SK-N-SH (cell line): Measurements from ENCODE around the gene PIR. TPM values are rescaled to one million over a fixed set of nuclear protein-coding genes. Genes with fewer than 3 reads are reported as not detected.

ENCODE experiments used
- CTCF ChIA-PET: fragments of 300-600, 350-600 bp; formaldehyde crosslinking; extraction: SDS; loops from one replicate; lab custom pipeline; 2021; lab: Yijun Ruan, JAX
- POLR2A ChIA-PET: fragments of 350-600 bp; sonication (Branson Sonifier 250); formaldehyde crosslinking; extraction: SDS; loops from one replicate; lab custom pipeline; 2020; ENCODE audit warnings: antibody characterized with exemption, inconsistent platforms; lab: Yijun Ruan, JAX
- DNase-seq: peaks from one replicate; pipeline ENCODE4 v3.0.0; 2012
- H2AFZ ChIP-seq: fragments of 200-600 bp; sonication (generic); 2 replicates; pipeline ENCODE4 v1.8.1; 2016; ENCODE audit warnings: antibody characterized with exemption, mild to moderate bottlenecking, low read depth
- H3F3A ChIP-seq: fragments of 200-600 bp; sonication (generic); replicated peaks from 2 replicates; pipeline ENCODE3; 2016; ENCODE audit warnings: antibody characterized with exemption, mild to moderate bottlenecking; ENCODE audit not compliant: insufficient read depth
- H3K27ac ChIP-seq, 2 experiments: fragments of 200-500 bp in 1 of 2; fragments of 200-600 bp in 1 of 2; sonication (Bioruptor generic) in 1 of 2; sonication (generic), shearing (Covaris generic) in 1 of 2; 2 replicates each; pipeline versions ENCODE4 v1.5.1 to v1.6.1; 2014 to 2016; ENCODE audit warnings: low read depth in 2 of 2, inconsistent platforms in 1 of 2, low read length in 1 of 2, mild to moderate bottlenecking in 1 of 2, mixed read lengths in 1 of 2
- H3K27me3 ChIP-seq: fragments of 200-600 bp; sonication (generic), shearing (Covaris generic); 2 replicates; pipeline ENCODE4 v1.6.1; 2016; ENCODE audit warnings: mixed run types; ENCODE audit not compliant: insufficient read depth
- H3K36me3 ChIP-seq, 2 experiments: fragments of 200-500 bp in 1 of 2; fragments of 200-600 bp in 1 of 2; sonication (Bioruptor generic) in 1 of 2; sonication (generic) in 1 of 2; replicated peaks in 1 of 2; 2 replicates each; pipeline versions ENCODE3 to v1.5.1; 2014 to 2016; ENCODE audit warnings: low read length in 1 of 2, mild to moderate bottlenecking in 1 of 2; ENCODE audit not compliant: insufficient read depth in 2 of 2, control insufficient read depth in 1 of 2
- H3K4me1 ChIP-seq, 2 experiments: fragments of 200-500 bp in 1 of 2; fragments of 200-600 bp in 1 of 2; sonication (Bioruptor generic) in 1 of 2; sonication (generic), shearing (Covaris generic) in 1 of 2; 2 replicates each; pipeline versions ENCODE4 v1.5.1 to v1.6.1; 2014 to 2016; ENCODE audit warnings: low read depth in 1 of 2, low read length in 1 of 2, mixed run types in 1 of 2; ENCODE audit not compliant: insufficient read depth in 2 of 2, control insufficient read depth in 1 of 2
- H3K4me2 ChIP-seq: fragments of 200-600 bp; sonication (generic), shearing (Covaris generic); 2 replicates; pipeline ENCODE4 v1.6.1; 2017; ENCODE audit warnings: mixed run types
- H3K4me3 ChIP-seq, 2 experiments: fragments of 200-500 bp in 1 of 2; fragments of 200-600 bp in 1 of 2; sonication (Bioruptor generic) in 1 of 2; sonication (generic), shearing (Covaris generic) in 1 of 2; 2 replicates each; pipeline versions ENCODE4 v1.5.1 to v1.8.1; 2014 to 2016; ENCODE audit warnings: low read depth in 2 of 2, inconsistent platforms in 1 of 2, low read length in 1 of 2, mild to moderate bottlenecking in 1 of 2, mixed read lengths in 1 of 2, moderate library complexity in 1 of 2
- H3K79me2 ChIP-seq: fragments of 200-600 bp; sonication (generic); 2 replicates; pipeline ENCODE4 v1.8.1; 2017; ENCODE audit warnings: mild to moderate bottlenecking; ENCODE audit not compliant: insufficient read depth
- H3K9ac ChIP-seq: fragments of 200-600 bp; sonication (generic); 2 replicates; pipeline ENCODE4 v1.6.1; 2017; ENCODE audit warnings: mixed run types
- H3K9me2 ChIP-seq: fragments of 200-600 bp; sonication (generic); 2 replicates; pipeline ENCODE4 v1.6.1; 2017; ENCODE audit warnings: mixed run types
- H3K9me3 ChIP-seq: fragments of 200-600 bp; sonication (generic); 2 replicates; pipeline ENCODE4 v1.6.1; 2017; ENCODE audit warnings: mixed run types, mild to moderate bottlenecking, moderate library complexity
- H4K20me1 ChIP-seq: fragments of 200-600 bp; sonication (generic); 2 replicates; pipeline ENCODE4 v1.6.1; 2017; ENCODE audit warnings: mild to moderate bottlenecking, mixed run types; ENCODE audit not compliant: insufficient read depth
- ELF1 ChIP-seq: IDR thresholded peaks from 2 replicates; pipeline ENCODE4 v1.4.0; 2012
- EP300 ChIP-seq, 2 experiments: IDR thresholded peaks; 2 replicates each; pipeline versions ENCODE4 v1.4.0 to v1.6.1; 2012; ENCODE audit warnings: borderline replicate concordance in 1 of 2, low read depth in 1 of 2, low read length in 1 of 2
- FOXJ3 ChIP-seq: sonication (generic); formaldehyde crosslinking; IDR thresholded peaks from 2 replicates; pipeline ENCODE4 v1.5.1; 2020; ENCODE audit warnings: mild to moderate bottlenecking, missing genetic modification reagents
- FOXM1 ChIP-seq: IDR thresholded peaks from 2 replicates; pipeline ENCODE4 v1.4.0; 2012; ENCODE audit warnings: low read depth, mild to moderate bottlenecking
- GABPA ChIP-seq: IDR thresholded peaks from 2 replicates; pipeline ENCODE4 v1.4.0; 2012; ENCODE audit warnings: low read depth, mild to moderate bottlenecking
- IRF3 ChIP-seq: fragments of 150-350 bp; IDR thresholded peaks from 2 replicates; pipeline ENCODE4 v1.6.1; 2016; ENCODE audit warnings: mild to moderate bottlenecking, low read depth, low read length
- MEF2A ChIP-seq: IDR thresholded peaks from 2 replicates; pipeline ENCODE4 v1.4.0; 2012; ENCODE audit warnings: low read depth, borderline replicate concordance
- NFIC ChIP-seq: IDR thresholded peaks from 2 replicates; pipeline ENCODE4 v1.4.0; 2012; ENCODE audit warnings: borderline replicate concordance
- RXRA ChIP-seq: IDR thresholded peaks from 2 replicates; pipeline ENCODE4 v1.4.0; 2012; ENCODE audit warnings: low read depth, mild to moderate bottlenecking, borderline replicate concordance
- SIN3A ChIP-seq: IDR thresholded peaks from 2 replicates; pipeline ENCODE4 v1.6.1; 2012; ENCODE audit warnings: low read depth, mild to moderate bottlenecking, low read length, moderate library complexity, borderline replicate concordance
- SMC3 ChIP-seq: IDR thresholded peaks from 2 replicates; pipeline ENCODE4 v1.6.1; 2012; ENCODE audit warnings: low read depth, low read length, improper control_type of control experiment
- TCF12 ChIP-seq: IDR thresholded peaks from 2 replicates; pipeline ENCODE4 v1.4.0; 2012
- WGBS: methylation state at CpG from one replicate; pipeline ENCODE4 v1.1.6; 2017; ENCODE audit warnings: low lambda C conversion rate; 5-methylcytosine and 5-hydroxymethylcytosine counted together
- polyA plus RNA-seq, 3 experiments: library from polyadenylated mRNA; depleted of rRNA; stranded (reverse); fragments of >200 nt; gene quantifications; 2 replicates each; pipeline ENCODE4 v1.2.3, GENCODE V29; 2012
- TF ChIP-seq, protein P1 (sequence below): fragments of 200-600 bp; sonication (generic); IDR thresholded peaks from 2 replicates; pipeline ENCODE4 v1.6.1; 2017; ENCODE audit warnings: antibody characterized with exemption, mild to moderate bottlenecking, moderate library complexity

PIR gene
- polyA plus RNA-seq, 1 of the 3 experiments (the other 2 are of a cell fraction): 12.3 TPM

DNA sequence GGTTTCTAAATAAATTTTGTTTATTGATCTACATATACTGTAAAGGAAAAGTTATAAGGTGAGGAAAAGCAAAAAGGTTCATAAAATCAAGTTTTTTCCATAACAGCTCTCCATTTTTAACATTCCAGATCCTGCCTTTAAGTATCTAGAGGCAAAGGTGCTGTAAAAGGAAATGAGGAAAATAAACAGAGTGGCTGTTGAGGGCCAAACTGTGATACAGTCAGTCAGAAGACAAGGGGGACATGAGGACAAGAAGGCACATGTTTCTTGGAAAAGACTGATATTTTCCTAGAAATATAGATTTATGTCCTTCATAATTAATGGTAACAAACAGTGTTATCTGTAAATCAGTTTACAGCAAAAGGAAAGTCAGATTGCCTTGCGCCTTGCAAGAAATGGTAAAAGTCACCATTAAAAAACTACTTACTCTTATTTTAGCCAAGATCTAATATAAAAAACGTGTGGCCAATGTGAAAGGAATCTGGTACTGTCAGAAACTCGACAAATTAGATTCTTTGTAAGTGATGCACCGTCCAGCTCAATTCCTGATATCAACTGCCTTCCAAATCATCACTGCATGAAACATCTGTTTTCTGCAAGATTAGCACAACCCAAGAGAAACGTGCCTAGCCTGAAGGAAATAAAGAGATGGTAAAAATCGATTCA is 75.0 kb downstream of the PIR start (continued):
- no peak for TF ChIP-seq IRF3
- peak; percentile 45; the same call in 1 of the 2 replicates for TF ChIP-seq MEF2A
- TF ChIP-seq EP300 (IDR thresholded peaks at IDR 0.05; ENCODE audit: borderline replicate concordance in 1 of 2, low read depth in 1 of 2, low read length in 1 of 2): peak in 1 of 2 experiments; percentile 92; a peak in 3 of 4 replicates
- TF ChIP-seq, all 33 proteins: peak for 17

GRCh38 chrX:15416133-15416993 is 76.8 kb downstream of the PIR start:
- no peak for DNase-seq

DNA sequence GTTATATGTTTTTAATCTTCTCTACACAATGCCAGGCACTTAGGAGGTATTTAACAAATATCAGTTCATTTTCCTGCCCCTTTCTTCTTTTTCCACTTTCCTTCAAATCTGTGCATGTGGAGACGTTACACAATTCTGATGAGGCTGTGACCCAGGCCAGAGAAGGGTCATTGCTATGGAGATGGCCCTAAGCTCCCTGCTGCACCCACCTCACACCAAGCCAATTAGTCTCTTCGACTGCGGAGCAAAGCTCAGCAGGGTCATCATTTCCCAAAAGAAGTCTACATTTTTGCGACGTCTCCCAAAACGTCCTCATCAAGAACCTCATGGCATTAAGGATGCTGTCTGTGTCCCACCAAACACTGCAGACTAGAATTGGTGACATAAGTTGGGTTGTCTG is 80.0 kb downstream of the PIR start:
- POLR2A ChIA-PET: no interaction called here
- Histone ChIP-seq H3K9me3 (no peaks in the 10 kb centered on the region), H4K20me1 (no peaks in the 10 kb centered on the region), H3K27me3 (no peaks in the 10 kb centered on the region), H3K36me3 (no peaks in the 10 kb centered on the region), H3K9me2 (no peaks in the 10 kb centered on the region), H3K4me1 (peaks cover 0 to 3% of the 10 kb centered on the region in 2 experiments; a peak in 3 of 4 replicates), H3K4me3 (no peak overlapping the region), H3K4me2 (no peak overlapping the region), H3K9ac (no peak overlapping the region), H2AFZ (no peak overlapping the region), H3K27ac (peak overlapping the region in 1 of 2 experiments; percentile 92; a peak in 1 of 4 replicates), H3F3A (peaks cover 2% of the 10 kb centered on the region), H3K79me2 (no peaks in the 10 kb centered on the region)
- no peak for TF ChIP-seq FOXJ3 (CRISPR knock-in tag)
- no peak for TF ChIP-seq SIN3A
- no peak for TF ChIP-seq FOXM1
- TF ChIP-seq ELF1: no peak
- TF ChIP-seq GABPA: no peak
- TF ChIP-seq NFIC: no peak
- TF ChIP-seq TCF12: no peak
- no peak for TF ChIP-seq RXRA
- WGBS: 80% methylated on average over 6 of the region's 6 CpGs
- DNase-seq: no peak
- CTCF ChIA-PET: interaction anchor here (1.7 kb wide), 1 partner anchor 54 kb away, joined by 4 read pairs; no protein-coding TSS in a partner anchor

More at GRCh38 chrX:15416133-15416993, 76.8 kb downstream of the PIR start:
- H3K9me3 ChIP-seq: no peaks in the 10 kb centered on the region
- H3K79me2 ChIP-seq: no peaks in the 10 kb centered on the region
- no peaks in the 10 kb centered on the region for H4K20me1 ChIP-seq
- H3K9me2 ChIP-seq: no peaks in the 10 kb centered on the region
- no peak overlapping the region for H3K9ac ChIP-seq
- H3K27me3 ChIP-seq: no peaks in the 10 kb centered on the region
- peaks cover 12% of the 10 kb centered on the region for H3F3A ChIP-seq
- no peak overlapping the region for H3K4me2 ChIP-seq
- TF ChIP-seq SMC3 (no peak), NFIC (no peak)
- TF ChIP-seq, protein P1, sequence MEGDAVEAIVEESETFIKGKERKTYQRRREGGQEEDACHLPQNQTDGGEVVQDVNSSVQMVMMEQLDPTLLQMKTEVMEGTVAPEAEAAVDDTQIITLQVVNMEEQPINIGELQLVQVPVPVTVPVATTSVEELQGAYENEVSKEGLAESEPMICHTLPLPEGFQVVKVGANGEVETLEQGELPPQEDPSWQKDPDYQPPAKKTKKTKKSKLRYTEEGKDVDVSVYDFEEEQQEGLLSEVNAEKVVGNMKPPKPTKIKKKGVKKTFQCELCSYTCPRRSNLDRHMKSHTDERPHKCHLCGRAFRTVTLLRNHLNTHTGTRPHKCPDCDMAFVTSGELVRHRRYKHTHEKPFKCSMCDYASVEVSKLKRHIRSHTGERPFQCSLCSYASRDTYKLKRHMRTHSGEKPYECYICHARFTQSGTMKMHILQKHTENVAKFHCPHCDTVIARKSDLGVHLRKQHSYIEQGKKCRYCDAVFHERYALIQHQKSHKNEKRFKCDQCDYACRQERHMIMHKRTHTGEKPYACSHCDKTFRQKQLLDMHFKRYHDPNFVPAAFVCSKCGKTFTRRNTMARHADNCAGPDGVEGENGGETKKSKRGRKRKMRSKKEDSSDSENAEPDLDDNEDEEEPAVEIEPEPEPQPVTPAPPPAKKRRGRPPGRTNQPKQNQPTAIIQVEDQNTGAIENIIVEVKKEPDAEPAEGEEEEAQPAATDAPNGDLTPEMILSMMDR: no peak
- TF ChIP-seq, all 33 proteins: peak for 0
- 64% methylated on average over 10 of the region's 10 CpGs for WGBS
- no peak overlapping the region for H3K4me3 ChIP-seq
- peak overlapping the region in 1 of 2 experiments; percentile 99; a peak in 2 of 4 replicates for H3K27ac ChIP-seq
- ChIA-PET POLR2A (no interaction called here), CTCF (interaction anchor here (0.9 kb wide), 1 partner anchor 49 kb away, joined by 3 read pairs; no protein-coding TSS in a partner anchor)
- H2AFZ ChIP-seq: no peak overlapping the region
- H3K36me3 ChIP-seq: no peaks in the 10 kb centered on the region
- peaks cover 0 to 5% of the 10 kb centered on the region in 2 experiments; a peak in 2 of 4 replicates for H3K4me1 ChIP-seq
